Tibial nerve (tissue), 3 donors: ENCODE data around the gene EMD.
"Not testable (repeated sequence)": the region's sequence is repeated elsewhere in the genome, so short reads cannot be mapped to it uniquely, and the experiment has no call there.

ENCODE experiments used
- POLR2A ChIP-seq, 2 donors: fragments of 450-650 bp; IDR thresholded peaks; one replicate each; pipeline ENCODE4 v1.6.1; 2017; ENCODE audit warnings: antibody characterized with exemption in 2 of 2, mild to moderate bottlenecking in 2 of 2, moderate library complexity in 2 of 2
- TF ChIP-seq, protein P1 (sequence below), 5 experiments: fragments of 200-600 bp in 3 of 5; fragments of 450-650 bp in 2 of 5; sonication (generic) in 3 of 5; IDR thresholded peaks; one replicate each; pipeline ENCODE4 v1.5.1; 2016 to 2019; ENCODE audit warnings: antibody characterized with exemption in 5 of 5, mild to moderate bottlenecking in 3 of 5, moderate library complexity in 2 of 5

DNA sequence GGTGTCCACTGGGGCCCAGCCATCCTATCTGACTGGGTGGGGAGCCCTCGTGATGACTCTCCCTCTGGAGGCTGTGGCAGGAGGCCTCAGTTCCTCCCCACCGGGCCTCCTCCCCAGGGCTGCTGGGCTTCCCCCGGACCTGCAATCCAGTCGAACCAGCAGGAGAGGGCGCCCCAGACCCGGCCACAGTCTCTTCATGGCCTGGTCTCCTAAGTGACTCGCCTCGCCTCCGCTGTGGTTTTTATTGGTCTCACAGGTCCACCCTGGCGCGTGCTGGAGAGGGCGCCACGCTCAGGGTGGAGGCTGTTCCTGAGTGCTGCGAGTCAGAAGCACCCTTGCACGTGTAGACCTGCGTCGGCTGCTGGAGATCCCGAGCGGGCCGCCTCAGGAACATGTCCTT lies 35.5 kb upstream of the EMD start:
- TF ChIP-seq, protein P1, sequence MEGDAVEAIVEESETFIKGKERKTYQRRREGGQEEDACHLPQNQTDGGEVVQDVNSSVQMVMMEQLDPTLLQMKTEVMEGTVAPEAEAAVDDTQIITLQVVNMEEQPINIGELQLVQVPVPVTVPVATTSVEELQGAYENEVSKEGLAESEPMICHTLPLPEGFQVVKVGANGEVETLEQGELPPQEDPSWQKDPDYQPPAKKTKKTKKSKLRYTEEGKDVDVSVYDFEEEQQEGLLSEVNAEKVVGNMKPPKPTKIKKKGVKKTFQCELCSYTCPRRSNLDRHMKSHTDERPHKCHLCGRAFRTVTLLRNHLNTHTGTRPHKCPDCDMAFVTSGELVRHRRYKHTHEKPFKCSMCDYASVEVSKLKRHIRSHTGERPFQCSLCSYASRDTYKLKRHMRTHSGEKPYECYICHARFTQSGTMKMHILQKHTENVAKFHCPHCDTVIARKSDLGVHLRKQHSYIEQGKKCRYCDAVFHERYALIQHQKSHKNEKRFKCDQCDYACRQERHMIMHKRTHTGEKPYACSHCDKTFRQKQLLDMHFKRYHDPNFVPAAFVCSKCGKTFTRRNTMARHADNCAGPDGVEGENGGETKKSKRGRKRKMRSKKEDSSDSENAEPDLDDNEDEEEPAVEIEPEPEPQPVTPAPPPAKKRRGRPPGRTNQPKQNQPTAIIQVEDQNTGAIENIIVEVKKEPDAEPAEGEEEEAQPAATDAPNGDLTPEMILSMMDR (IDR thresholded peaks at IDR 0.05) = not testable (repeated sequence)
- TF ChIP-seq POLR2A (IDR thresholded peaks at IDR 0.05) = not testable (repeated sequence)
